GM18498 (cell line): Measurements from ENCODE around the gene C20orf96.
"Not testable (repeated sequence)": the region's sequence is repeated elsewhere in the genome, so short reads cannot be mapped to it uniquely, and the experiment has no call there.

Source experiments
- ATAC-seq: cut with Tn5 transposase; IDR thresholded peaks from one replicate; pipeline ENCODE4 v1.9.1; 2021; ENCODE audit warnings: mild to moderate bottlenecking, moderate library complexity; ENCODE audit not compliant: unreplicated experiment

The C20orf96 gene, protein sequence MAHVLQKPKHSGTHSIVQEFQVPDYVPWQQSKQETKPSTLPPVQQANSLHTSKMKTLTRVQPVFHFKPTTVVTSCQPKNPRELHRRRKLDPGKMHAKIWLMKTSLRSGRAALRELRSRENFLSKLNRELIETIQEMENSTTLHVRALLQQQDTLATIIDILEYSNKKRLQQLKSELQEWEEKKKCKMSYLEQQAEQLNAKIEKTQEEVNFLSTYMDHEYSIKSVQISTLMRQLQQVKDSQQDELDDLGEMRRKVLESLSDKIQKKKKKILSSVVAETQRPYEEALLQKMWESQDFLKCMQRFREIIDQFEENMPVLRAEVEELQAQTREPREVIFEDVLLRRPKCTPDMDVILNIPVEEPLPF

GRCh38 chr20:290084-290831, at the start of gene C20orf96:
Gene C20orf96 (minus strand): TSS chr20:290750. CDS start chr20:290610, 140 bp downstream.
- peak; percentile 90 for ATAC-seq

DNA sequence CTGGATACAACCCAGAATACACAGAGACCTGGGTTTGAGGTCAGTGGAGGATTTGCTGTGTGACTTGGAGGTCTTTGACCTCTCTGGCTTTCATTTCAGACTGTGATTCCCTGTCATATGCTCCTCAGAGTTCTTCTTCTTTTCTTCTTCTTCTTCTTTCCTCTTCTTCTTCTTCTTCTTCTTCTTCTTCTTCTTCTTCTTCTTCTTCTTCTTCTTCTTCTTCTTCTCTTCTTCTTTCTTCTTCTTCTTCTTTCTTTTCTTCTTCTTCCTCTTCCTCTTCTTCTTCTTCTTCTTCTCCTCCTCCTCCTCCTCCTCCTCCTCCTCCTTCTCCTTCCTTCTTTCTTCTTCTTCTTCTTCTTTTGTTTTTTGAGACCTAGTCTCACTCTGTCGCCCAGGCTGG, 45.5 kb upstream of the C20orf96 start:
- not testable (repeated sequence) for ATAC-seq

DNA sequence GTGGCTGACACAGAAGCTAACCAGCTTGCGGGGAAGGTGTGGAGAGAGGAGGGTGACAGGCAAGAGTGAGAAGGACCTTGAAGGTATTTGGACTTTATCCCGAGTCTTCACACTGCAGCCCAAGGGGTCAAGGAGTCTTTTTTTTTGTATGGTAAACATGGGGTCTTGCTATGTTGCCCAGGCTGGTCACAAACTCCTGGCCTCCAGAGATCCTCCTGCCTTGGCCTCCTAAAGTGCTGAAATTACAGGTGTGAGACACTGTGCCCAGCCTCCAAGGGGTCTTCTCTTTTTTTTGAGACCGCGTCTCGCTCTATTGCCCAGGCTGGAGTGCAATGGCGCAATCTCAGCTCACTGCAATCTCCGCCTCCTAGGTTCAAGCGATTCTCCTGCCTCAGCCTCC, 44.0 kb upstream of the C20orf96 start:
- ATAC-seq: no peak

DNA sequence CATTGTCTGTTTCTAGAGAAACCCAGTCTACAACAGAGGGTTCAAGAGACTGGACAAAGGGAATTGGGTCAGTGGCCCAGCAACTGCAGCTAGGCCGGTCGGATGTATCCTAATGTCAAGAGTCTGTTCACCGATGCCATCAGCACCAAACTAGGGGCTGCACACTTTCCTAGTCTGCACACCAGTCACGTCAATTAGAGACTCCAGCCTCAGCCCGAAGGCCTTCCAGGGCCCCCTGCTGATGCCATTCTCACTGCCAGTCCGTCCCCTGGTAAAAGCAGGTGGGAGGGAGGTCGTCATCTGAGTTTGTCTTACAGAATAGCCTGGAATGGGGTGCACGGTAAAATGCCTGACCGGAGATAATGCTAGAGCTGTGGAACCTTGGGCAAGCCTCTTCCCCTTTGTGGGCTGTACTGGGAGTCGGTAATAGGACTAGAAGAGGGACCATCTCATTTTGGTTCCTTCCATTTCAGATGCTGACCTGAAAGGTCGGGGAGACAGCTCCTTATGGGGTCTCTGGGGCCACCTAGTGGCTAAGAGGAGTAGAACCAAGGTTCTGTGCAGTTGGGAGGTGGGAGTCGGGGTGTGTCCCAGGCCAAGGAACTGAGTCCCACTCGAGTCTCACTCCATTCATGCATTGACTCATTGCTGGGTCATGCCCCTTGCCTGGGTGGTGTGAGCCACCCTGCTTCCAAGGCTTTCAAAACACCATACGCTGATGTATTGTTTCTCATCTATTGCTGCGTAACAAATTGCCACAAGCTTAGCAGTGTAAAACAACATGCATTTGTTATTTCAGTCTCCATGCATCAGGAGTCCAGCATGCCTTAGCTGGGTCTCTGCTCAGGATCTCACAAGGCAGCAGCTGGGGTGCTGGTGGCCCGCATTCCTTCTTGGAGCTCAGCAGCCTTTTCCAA, 39.9 kb upstream of the C20orf96 start:
- ATAC-seq: peak; percentile 36

DNA sequence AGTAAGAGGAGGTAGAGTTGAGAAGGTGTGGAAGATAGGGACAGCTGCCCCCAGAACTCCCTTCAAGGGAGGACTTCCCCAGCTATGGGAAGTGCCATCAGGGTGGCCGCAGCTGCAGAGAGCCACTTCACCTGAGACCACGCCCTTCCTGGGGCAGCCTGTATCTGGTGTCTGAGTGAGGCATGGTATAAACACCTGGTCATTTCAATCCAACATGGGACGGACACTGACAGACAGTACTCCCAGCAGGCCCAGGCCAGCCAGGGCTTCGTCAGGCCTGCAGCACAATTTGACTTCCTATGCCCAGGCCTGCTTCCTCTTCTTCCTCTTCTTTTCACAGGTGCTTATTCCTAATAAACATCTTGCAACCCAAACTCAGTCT, 39.3 kb upstream of the C20orf96 start:
- ATAC-seq: no peak

- no peak for ATAC-seq
These were observed 38.6 kb upstream of the C20orf96 start for GRCh38 chr20:328975-329695.

GRCh38 chr20:328027-328974, 37.8 kb upstream of the C20orf96 start:
- no peak for ATAC-seq

GRCh38 chr20:327186-328026, 36.9 kb upstream of the C20orf96 start:
- ATAC-seq: no peak

GRCh38 chr20:326645-327185, 36.2 kb upstream of the C20orf96 start:
- no peak for ATAC-seq

GRCh38 chr20:325889-326644, 35.5 kb upstream of the C20orf96 start:
- peak; percentile 5 for ATAC-seq

GRCh38 chr20:325045-325888, 34.7 kb upstream of the C20orf96 start, which contains the start of gene SOX12:
Gene SOX12 (plus strand): TSS chr20:325552. CDS start chr20:325925, 373 bp downstream.
- peak; percentile 78 for ATAC-seq

GRCh38 chr20:324177-325044, 33.9 kb upstream of the C20orf96 start:
- peak; percentile 57 for ATAC-seq

GRCh38 chr20:316316-317068, 25.9 kb upstream of the C20orf96 start:
- no peak for ATAC-seq

DNA sequence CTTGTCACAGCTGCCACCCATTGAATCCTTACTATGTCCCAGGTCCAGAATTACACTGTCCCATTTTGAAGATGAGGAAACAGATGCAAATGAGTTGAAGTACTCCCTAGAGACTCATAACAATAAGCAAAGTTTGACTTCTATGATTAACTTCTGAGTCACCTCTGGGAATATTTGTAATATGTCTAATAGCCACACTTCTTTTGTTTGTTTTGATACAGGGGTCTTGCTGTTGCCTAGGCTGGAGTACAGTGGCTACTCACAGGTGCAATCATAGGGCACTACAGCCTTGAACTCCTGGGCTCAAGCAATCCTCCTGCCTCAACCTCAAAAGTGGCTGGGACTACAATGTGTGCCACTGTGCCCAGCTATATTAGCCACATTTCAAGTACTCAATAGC, 23.4 kb upstream of the C20orf96 start:
- ATAC-seq: no peak

- no peak for ATAC-seq
These were observed 22.9 kb upstream of the C20orf96 start for GRCh38 chr20:313402-313801.
